Measurements from ENCODE around the gene ITPR2. TPM values are rescaled to one million over a fixed set of nuclear protein-coding genes. Genes with fewer than 3 reads are reported as not detected.

Gene ITPR2
- total and polyA plus RNA-seq, 2 of the 8 experiments (the other 6 are each of a cell fraction or from before 2014, with no cell fraction given), result 4.1 to 48.3 TPM

DNA sequence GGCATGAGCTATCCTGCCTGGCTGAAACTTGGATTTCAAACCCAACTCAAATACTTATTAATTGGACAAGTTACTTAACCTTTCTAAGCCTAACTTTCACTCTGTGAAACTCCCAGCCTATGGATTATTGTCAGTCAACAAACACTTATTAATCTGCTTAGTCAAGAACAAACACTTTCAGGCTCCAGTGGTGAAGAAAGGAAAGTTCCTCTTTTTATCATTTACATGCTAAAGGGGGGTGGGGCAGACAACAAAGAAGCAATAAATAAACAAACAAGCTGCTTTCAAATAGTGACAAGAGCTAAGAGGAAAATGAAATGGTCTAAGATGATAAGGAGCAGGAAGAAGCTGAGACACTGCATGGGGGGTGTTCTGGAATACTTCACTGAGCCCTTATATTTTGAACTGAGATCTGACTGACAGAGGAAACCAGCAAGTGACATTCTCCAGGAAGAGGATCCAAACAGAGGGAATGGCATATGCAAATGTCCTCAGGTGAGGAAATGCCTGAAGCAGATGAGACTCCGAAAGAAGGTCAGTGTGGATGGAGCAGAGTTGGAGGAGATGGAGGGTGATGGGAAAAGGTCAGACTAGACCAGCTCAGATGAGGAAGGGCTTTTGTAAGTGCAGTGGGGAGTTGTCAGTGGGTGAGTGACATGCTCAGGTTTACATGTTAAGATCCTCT lies 259.6 kb downstream of the ITPR2 start (continued):
- TF ChIP-seq, protein P1, sequence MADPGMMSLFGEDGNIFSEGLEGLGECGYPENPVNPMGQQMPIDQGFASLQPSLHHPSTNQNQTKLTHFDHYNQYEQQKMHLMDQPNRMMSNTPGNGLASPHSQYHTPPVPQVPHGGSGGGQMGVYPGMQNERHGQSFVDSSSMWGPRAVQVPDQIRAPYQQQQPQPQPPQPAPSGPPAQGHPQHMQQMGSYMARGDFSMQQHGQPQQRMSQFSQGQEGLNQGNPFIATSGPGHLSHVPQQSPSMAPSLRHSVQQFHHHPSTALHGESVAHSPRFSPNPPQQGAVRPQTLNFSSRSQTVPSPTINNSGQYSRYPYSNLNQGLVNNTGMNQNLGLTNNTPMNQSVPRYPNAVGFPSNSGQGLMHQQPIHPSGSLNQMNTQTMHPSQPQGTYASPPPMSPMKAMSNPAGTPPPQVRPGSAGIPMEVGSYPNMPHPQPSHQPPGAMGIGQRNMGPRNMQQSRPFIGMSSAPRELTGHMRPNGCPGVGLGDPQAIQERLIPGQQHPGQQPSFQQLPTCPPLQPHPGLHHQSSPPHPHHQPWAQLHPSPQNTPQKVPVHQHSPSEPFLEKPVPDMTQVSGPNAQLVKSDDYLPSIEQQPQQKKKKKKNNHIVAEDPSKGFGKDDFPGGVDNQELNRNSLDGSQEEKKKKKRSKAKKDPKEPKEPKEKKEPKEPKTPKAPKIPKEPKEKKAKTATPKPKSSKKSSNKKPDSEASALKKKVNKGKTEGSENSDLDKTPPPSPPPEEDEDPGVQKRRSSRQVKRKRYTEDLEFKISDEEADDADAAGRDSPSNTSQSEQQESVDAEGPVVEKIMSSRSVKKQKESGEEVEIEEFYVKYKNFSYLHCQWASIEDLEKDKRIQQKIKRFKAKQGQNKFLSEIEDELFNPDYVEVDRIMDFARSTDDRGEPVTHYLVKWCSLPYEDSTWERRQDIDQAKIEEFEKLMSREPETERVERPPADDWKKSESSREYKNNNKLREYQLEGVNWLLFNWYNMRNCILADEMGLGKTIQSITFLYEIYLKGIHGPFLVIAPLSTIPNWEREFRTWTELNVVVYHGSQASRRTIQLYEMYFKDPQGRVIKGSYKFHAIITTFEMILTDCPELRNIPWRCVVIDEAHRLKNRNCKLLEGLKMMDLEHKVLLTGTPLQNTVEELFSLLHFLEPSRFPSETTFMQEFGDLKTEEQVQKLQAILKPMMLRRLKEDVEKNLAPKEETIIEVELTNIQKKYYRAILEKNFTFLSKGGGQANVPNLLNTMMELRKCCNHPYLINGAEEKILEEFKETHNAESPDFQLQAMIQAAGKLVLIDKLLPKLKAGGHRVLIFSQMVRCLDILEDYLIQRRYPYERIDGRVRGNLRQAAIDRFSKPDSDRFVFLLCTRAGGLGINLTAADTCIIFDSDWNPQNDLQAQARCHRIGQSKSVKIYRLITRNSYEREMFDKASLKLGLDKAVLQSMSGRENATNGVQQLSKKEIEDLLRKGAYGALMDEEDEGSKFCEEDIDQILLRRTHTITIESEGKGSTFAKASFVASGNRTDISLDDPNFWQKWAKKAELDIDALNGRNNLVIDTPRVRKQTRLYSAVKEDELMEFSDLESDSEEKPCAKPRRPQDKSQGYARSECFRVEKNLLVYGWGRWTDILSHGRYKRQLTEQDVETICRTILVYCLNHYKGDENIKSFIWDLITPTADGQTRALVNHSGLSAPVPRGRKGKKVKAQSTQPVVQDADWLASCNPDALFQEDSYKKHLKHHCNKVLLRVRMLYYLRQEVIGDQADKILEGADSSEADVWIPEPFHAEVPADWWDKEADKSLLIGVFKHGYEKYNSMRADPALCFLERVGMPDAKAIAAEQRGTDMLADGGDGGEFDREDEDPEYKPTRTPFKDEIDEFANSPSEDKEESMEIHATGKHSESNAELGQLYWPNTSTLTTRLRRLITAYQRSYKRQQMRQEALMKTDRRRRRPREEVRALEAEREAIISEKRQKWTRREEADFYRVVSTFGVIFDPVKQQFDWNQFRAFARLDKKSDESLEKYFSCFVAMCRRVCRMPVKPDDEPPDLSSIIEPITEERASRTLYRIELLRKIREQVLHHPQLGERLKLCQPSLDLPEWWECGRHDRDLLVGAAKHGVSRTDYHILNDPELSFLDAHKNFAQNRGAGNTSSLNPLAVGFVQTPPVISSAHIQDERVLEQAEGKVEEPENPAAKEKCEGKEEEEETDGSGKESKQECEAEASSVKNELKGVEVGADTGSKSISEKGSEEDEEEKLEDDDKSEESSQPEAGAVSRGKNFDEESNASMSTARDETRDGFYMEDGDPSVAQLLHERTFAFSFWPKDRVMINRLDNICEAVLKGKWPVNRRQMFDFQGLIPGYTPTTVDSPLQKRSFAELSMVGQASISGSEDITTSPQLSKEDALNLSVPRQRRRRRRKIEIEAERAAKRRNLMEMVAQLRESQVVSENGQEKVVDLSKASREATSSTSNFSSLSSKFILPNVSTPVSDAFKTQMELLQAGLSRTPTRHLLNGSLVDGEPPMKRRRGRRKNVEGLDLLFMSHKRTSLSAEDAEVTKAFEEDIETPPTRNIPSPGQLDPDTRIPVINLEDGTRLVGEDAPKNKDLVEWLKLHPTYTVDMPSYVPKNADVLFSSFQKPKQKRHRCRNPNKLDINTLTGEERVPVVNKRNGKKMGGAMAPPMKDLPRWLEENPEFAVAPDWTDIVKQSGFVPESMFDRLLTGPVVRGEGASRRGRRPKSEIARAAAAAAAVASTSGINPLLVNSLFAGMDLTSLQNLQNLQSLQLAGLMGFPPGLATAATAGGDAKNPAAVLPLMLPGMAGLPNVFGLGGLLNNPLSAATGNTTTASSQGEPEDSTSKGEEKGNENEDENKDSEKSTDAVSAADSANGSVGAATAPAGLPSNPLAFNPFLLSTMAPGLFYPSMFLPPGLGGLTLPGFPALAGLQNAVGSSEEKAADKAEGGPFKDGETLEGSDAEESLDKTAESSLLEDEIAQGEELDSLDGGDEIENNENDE (IDR thresholded peaks at IDR 0.05; ENCODE audit: insufficient replicate concordance, low read length), result no peak
- TF ChIP-seq RAD21 (IDR thresholded peaks at IDR 0.05 in 1 of 2, conservative IDR thresholded peaks at IDR 0.05 in 1 of 2; ENCODE audit: low read depth in 2 of 2, low read length in 2 of 2) (no peak), EGR1 (IDR thresholded peaks at IDR 0.05; ENCODE audit: borderline replicate concordance, low read depth, low read length) (no peak)
